Measurements from ENCODE around the gene SARM1.

- TF ChIP-seq CTCF (conservative IDR thresholded peaks at IDR 0.05; ENCODE audit: low read depth, low read length): no peak
- no peak for TF ChIP-seq EZH2 (IDR thresholded peaks at IDR 0.05; ENCODE audit: borderline replicate concordance, low read depth, low read length, poor library complexity, severe bottlenecking)
Observed at GRCh38 chr17:28390141-28390540, 18.6 kb downstream of the SARM1 start.

Data from A673 (cell line).